NCI-H460 (cell line): ENCODE measurements around the gene EML2. TPM values are rescaled to one million over a fixed set of nuclear protein-coding genes. Genes with fewer than 3 reads are reported as not detected.

Experiments
- DNase-seq: peaks from one replicate; pipeline ENCODE4 v3.0.0-alpha.2; 2016; ENCODE audit warnings: low read depth; ENCODE audit errors: extremely low read depth
- total RNA-seq: library from RNA; depleted of rRNA; stranded (reverse); fragments of >200 nt; shearing (Covaris generic); gene quantifications from 2 replicates; pipeline ENCODE4 v1.2.3, GENCODE V29; 2014

EML2 gene
- total RNA-seq, 1 experiment from 2014 or later, result 21.4 TPM

DNA sequence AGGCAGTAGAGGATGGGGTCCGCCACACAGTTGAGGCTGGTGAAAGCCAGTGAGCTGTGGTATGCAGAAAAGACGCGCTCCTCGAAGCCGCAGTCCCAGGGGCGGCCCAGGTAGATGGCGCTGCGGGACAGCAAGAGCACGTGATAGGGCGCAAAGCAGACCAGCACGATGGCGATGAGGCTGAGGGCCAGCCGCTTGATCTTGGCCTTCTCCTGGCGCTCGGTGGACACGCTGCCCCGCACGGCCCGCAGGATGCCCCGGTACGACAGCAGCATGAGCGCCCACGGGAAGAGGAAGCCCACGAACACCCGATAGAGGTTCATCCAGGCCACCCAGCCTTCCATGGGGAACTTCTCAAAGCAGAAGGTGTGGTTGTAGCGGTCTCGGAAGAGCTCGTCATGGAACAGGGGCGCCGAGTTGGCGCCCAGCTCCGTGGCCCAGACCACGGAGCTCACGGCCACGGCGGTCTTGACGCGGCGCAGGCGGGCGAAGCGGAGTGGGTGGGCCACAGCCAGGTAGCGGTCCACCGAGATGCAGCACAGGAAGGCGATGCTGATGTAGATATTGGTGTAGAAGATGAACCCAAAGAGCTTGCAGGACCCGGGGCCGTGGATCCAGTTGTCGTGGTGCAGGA lies 48.1 kb downstream of the EML2 start:
- peak; percentile 40 for DNase-seq

DNA sequence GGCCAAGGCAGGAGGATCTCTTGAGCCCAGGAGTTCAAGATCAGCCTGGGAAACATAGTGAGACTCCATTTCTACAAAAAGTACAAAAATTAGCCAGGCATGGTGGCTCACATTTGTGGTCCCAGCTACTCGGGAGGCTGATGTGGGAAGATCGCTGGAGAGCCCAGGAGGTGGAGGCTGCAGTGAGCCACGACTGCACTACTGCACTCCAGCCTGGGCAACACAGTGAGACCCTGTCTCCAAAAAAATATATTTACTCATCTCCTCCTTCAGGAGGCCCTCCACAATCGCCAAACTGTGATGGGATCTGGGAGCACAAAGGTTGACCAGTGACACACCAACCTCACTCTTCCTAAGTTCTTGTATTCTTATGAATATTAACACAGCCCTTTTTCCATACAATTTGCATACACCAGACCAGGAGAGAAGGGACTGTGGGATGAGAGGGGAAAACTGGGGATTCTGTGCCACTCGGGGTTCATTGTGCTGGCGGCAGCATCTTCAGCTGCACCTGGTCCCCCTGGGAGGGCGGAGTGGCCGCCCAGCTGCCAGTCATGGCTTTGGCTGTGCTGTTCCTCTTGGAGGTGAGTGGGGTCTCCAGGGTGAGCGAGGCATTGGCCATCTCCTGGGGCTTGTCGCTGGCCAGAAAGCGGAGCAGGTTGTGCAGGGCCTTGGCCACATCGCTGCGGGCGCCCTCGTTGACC lies 48.7 kb downstream of the EML2 start:
- no peak for DNase-seq

DNA sequence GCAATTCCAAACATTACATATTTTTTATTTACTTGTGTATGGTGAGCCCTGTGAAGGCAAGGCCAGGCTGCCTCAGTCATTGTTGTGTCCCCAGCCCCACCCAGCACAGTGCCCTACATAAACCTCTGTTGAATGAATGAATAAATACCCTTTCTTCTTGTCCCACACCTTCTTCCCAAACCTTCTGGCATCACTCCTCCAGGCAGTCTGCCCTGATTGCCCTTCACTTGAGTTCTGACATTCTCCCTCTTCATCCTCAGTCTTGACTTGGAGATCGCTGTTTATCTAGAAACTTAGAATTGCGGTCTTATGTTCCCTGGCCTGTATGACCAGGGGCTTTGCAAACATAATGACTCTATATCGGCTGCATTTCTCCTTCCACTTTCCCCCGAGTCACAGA lies 49.4 kb downstream of the EML2 start:
- DNase-seq, result no peak

DNA sequence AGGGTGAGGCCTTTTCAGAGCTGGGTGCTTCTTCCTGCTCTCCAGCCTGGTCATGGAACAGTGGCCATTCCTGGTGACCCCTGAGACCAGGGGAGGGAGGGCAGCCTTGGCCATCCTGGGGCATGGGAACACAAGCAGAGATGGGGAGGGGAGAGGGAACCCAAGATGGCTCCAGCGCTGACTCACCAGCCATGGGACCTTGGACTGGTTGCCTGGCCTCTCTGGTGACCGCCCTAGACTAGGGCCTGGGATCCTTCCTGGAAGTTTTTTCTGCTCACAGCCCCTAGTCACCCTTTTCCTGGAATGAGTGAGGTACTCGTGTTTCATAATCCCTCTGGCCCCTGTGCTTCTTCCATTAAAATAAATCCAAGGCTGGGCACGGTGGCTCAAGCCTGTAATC lies 51.3 kb downstream of the EML2 start:
- no peak for DNase-seq

DNA sequence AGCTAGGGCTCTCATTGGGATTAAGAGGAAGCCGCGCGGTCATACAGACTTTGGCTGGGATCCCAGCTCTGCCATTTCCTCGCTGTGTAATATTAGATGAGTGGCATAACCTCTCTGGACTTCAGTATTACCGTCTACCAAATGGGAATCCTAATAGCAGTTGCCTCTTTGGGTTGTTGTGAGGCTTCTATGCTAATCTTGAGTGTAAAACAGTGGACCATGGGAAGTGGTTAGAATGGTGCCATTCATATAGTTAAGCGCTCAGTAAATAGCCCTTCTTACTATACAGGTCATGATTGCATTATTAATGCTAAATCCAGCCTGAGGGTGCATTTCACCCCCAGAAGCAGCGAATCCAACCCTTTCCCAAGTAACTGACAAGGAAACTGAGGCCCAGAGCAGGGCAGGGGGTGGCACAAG lies 54.0 kb downstream of the EML2 start:
- no peak for DNase-seq

DNA sequence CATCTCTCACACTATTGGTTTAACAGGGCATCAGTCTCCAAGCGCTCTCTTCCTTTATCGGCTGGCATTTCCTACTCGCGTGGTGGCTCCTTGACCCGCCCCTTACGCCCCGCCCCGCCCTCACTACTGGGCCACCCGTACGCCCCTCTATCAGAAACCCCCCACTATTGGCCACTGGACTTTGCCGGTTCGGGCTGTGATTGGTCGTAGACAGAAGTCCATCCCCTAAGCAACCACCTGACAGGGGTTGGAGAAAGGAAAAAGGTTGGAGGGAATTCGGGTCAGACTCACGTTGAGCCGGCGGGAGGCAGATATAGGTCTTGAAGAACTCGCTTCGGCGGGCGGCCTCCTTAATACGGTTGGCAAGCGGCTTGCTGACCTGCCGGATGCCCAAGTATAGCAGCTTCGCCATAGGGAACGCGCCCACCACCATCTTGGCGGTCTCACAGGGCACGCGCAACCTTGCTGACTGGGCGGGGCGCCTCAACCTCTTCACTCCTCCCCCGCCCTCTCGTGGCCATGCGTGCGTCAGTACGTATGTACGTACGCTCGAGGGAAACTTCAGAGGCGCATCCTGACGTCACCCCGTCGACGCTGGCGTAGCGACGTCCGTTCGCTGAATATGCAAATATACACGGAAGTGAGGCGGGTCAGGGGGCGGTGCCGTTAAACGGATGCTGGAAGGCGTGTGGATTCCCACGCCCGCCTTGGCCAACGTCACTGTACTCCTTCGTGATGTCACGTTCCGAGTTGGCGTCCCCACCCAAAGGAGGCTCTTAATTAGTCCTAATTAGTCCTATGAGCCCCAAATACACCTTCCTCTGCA lies 54.7 kb downstream of the EML2 start, which contains the start of gene OPA3:
Gene OPA3 (minus strand): TSS at position 471 of the 826 bp plus-strand sequence. CDS start 38 bp downstream, at position 433.
- DNase-seq, result peak; percentile 99

DNA sequence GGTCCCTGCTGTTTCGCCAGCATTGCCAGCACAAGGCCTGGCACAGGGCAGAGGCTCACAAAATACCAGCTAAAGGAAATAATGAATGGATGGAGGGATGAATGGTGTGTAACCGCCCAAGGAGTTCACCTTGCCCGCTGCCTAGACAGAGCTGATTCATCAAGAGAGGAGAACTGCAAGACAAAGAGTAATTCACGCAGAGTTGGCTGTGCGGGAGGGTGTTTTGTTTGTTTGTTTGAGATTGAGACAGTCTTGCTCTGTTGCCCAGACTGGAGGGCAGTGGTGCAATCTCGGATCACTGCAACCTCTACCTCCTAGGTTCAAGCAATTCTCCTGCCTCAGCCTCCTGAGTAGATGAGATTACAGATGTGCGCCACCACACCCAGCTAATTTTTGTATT lies 57.6 kb downstream of the EML2 start:
- DNase-seq, result no peak

DNA sequence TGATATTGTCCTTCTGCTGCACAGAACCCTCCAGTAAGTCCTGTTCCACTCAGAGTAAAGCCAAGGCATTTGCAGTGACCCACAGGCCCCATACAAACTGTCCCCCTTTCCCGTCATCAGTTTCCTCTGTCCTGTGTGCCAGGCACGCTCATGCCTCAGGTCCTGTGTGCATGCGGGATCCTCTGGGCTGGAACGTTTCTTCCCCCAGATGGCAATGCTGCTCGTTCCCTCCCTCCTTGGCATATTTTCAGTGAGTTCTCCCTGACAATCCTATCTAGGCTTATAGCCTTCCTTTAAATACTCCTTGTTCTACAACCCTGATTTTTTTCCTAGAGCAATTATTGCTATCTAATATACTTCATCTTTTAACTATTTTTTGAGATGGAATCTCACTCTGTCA lies 60.3 kb downstream of the EML2 start:
- no peak for DNase-seq

DNA sequence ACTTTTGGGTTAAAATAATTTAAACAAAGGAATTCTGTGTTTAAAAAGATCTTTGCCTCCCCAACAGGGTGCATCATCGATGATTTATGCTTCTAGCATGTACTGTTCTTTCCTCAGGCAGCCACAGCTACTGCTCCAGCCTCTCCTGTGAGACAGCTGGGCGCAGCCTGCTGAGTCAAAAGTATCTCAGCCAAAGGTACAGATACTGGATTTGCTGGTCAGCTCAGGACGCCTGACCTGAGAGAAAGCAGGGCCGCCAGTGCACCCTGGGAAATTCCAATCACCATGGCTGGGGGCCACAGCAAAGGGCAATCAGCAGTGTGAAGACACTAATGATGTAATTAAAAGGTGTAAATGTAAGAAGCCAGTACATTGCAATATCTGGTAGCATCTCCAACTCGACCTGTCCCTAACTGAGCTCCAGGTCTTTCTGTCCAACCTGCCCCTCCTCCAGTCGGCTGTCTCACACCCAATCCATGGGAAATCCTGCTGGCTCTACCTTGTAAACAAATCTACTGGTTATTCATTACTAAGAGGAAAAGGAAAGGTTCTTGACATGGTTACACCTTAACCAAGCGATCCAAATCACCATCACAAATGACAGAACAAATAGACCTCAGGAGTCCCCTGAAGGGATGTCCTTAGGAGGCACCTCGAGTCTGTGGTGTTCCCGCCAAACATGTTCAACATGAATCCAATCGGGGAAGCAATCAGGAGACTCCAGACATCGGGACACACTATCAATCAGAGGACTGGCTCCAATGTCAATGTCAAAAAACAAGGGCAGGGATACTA lies 61.9 kb downstream of the EML2 start:
- no peak for DNase-seq

DNA sequence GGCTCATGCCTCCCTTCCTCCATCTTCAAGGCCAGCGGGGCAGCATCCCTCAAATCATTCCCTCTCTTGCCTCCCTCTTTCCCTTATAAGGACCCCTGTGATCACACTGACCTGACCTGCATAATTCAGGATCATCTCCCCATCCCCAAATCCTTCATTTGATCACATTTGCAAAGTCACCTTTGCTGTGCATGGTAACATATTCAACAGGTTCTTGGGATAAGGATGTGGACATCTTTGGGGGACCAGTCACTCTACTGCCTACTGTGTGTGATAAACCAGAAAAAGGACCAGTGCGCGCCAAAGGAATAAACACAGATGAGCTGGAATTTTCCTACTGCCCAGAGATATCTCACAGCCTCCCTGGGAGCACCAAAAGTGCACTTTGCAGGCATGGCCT lies 62.5 kb downstream of the EML2 start:
- no peak for DNase-seq

DNA sequence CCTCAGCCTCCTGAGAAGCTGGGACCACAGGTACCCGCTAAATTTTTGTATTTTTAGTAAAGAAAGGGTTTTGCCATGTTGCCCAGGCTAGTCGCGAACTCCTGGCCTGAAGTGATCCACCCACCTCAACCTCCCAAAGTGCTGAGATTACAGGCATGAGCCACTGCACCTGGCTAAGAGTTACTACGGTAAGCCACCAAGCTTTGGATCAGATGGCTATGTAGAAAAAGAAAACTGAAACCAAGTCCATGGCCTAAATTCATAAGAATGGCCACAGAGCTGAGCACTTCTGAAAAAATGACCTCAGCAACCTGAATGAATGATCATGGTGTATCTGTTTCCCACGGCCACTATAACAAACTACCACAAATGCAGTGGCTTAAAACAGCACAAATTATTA lies 64.0 kb downstream of the EML2 start:
- no peak for DNase-seq

DNA sequence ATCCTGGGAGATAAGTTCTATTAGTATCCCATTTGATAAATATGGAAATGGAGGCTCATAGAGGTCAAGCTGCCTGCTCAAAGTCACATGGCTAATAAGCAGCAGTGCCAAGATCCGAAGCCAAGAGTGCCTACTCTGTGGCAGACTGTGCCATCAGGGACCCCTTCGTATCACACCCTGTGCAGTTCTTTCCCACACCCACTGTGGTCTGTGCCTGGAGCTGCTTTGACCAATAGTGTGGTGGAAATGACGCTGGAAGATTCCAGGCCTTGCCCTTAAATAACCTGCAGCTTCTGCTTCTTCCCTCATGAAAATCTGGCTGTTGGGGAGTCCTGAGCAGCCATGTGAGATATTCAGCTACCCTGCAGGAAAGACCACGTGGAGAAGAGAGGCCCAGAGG lies 64.7 kb downstream of the EML2 start:
- DNase-seq, result no peak

DNA sequence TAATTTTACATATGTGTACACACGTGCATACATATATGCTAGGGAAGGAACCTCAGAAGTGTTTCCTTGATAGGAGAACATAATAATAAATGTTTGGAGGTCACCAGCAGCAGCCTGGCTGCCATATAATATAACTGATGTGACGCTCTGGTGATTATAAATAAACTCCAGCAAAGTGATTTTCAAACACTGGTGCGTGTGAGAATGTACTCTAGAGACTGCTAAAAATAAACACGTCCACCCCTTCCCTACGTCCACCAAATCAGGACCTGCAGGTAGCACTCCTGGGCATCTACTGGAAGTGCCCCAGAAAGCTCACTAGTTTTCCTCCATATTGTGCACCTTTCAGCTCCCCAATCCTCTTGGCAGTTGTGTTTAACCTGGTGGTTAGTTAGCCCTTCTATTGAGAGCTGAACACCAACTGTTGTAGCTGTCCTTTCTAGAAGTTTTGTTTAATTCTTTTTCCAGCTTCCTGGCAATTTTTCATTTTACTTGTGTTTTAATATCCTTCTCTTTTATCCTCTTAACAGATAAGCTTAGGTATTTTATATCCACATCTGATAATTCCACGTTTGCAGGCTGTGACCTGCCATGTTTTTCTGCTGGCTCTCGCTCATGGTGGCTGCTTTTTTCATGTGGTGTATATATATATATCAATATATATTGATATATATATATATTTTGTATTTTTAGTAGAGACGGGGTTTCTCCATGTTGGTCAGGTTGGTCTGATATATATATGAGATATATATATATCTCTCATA lies 67.6 kb downstream of the EML2 start:
- DNase-seq, result no peak

DNA sequence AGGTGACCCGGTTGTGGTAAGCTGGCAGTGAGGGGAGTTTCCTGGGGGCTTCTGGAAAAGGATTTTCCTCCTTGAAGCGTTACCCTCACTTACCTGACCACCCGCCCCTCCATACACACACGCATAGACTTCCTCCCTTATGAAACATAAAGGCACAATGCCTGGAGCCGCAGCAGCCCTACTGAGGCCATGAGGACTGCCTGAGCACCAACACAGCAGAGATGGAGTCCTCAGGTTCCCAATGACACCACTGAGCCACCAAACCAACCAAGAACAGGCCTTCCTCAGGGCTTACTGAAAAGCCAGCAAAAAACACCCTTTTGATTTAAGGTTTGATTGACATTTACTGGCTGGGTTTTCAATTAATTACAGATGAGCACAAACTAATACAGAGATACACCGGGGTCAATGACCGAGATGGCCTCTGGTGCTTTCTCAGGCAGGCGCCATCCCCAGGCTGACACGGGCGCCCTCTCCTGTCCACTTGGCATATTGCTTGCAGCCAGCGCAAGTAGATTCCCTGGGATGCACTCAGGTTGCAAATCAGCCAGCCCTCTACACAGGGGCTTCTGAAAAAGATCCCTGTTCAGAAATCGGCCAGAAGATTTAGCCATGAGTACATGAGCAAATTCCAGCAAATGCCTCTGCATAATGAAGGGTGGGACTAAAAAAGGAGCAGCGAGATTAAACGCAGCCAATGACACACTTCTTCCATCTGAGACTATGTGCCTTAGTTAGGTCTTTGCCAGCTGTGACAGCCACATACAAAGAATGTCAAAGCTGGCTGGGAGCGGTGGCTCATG lies 69.4 kb downstream of the EML2 start:
- no peak for DNase-seq

DNA sequence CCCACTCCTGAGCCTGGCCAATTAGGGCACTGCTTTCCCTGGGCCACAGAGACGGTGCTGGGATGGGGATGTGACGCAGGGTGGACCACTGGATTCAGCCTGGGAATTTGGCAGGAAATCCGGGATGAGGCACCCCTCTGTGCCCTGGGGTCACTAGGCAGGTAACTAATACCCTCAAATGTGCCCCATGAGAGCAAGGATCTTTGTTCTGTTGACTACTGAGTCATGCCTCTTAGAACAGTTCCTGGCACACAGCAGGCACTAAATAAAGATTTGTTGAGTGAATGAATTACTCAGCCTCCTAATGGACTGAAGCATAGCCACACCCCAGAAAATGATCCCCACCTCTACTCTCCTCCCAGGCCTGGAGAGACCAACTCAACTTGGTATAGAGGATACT lies 70.5 kb downstream of the EML2 start:
- no peak for DNase-seq

DNA sequence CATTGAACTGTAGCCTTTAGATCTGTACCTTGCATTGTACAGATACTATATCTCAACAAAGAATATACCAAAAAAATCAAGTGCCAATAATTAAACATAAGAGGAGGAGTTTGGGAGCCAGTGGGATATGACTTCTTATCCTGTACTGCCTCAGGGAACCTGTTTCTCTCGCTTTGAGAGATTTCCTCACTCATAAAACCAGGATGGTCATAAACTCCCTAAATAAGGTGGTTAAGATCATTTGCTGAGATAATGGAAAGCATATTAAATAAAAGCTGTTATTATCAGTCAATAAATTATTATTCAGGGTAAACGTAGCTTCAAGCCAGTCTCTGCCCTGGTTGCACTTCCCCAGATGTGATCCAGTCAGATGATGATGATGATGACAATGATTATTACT lies 71.6 kb downstream of the EML2 start:
- DNase-seq, result no peak

DNA sequence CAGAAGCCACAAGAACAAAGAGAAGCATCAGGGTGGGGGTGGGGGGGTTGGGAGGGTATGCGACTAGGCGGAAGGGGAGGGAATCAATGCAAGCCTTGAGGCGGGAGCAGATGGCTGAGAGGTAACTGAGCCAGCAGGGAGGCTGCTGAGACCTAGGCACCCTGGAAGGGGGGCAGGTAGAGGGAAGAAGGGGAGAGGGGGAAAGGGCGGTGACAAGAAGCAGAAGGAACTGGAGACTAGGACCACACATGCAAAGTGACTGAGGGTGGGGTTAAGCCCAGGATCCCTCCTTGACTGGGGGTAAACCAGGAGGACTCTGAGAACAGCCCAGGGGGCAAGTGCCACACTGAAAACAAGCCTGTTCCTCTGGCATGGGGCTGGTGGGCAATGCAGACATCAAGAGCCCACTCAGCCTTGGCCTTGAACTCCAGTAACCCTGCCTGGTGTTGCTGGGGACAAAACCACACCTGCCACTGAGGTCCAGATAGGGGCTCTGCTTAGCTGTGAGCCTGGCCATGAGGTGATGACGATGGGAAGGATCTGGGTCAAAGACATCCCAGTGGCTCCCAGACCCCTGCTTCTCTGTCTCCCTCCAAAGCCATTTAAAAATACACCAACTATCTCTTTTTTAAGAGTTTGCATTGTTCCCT lies 74.9 kb downstream of the EML2 start:
- no peak for DNase-seq

DNA sequence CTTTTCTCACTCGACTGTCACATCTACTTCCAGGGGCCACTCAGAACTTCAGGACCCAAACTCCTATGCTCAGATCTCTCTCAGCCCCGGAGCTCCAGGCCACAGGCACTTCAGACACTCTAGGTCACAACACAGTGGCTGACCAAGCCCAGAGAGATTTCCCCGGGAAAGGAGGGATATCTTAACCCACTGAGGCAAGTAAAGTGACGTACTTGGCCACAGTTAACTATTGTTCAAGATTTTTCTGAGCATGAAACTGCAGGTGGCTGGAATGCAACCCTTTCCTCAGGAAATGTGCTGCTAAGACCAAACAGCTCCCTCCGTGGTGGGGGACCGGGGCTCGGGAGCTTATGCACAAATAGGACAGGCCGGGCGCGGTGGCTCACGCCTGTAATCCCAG lies 78.5 kb downstream of the EML2 start:
- no peak for DNase-seq

DNA sequence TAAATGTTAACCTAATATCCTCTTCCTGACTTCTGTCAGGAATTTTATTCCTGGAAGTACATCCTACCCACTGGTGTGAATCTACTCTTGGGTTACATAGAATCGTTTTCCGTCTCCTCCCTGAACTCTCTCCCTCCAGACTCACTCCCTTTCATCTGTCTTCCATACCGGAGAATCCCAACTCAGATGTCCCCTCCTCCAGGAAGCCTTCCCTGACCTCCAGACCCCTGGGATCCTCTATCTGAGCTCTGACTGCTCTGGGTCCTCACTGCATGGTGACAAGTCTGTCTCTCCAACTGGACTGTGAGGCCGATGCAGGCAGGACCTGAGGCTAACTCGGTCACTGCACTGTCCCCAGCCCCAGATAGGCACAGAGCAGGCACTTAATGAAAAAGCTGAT lies 79.2 kb downstream of the EML2 start:
- no peak for DNase-seq
